RWPE1 (cell line): ENCODE data around the gene VGF.
A peak's percentile ranks its signal among the peaks of the same experiment; 100 is the strongest.

Experiments
- CTCF ChIA-PET: fragments of 350-600 bp; sonication (Branson Sonifier 250); formaldehyde crosslinking; extraction: SDS; loops from one replicate; lab custom pipeline; 2021; lab: Yijun Ruan, JAX
- POLR2A ChIA-PET: fragments of 400-600 bp; formaldehyde crosslinking; extraction: SDS; loops from one replicate; lab custom pipeline; 2020; ENCODE audit warnings: antibody characterized with exemption; ENCODE audit not compliant: low non-redundant PET; lab: Yijun Ruan, JAX
- DNase-seq: peaks from one replicate; pipeline ENCODE4 v3.0.0; 2012; ENCODE audit warnings: low spot score
- H3K27ac ChIP-seq: fragments of 450-650 bp; 2 replicates; pipeline ENCODE4 v1.5.1; 2017
- CTCF ChIP-seq: fragments of 450-650 bp; conservative IDR thresholded peaks from 2 replicates; pipeline ENCODE4 v1.5.1; 2017; ENCODE audit warnings: low read depth, mild to moderate bottlenecking

VGF gene

GRCh38 chr7:101165075-101165957 is at the start of gene VGF:
Gene VGF, minus strand, starts transcription at chr7:101165569. Its CDS starts 726 bp downstream, at chr7:101164843.
- DNase-seq, result peak; percentile 95
- ChIA-PET CTCF (interaction anchor here (1.2 to 2.0 kb wide), 3 partner anchors 21 to 27 kb away, joined by 6 to 10 read pairs (median 7); no protein-coding TSS in a partner anchor), POLR2A (interaction anchor here (0.5 kb wide), 1 partner anchor 41 kb away, joined by 7 read pairs; no protein-coding TSS in a partner anchor)
- peak within 1 kb of the TSS; percentile 86 for H3K27ac ChIP-seq
- TF ChIP-seq CTCF, result no peak

DNA sequence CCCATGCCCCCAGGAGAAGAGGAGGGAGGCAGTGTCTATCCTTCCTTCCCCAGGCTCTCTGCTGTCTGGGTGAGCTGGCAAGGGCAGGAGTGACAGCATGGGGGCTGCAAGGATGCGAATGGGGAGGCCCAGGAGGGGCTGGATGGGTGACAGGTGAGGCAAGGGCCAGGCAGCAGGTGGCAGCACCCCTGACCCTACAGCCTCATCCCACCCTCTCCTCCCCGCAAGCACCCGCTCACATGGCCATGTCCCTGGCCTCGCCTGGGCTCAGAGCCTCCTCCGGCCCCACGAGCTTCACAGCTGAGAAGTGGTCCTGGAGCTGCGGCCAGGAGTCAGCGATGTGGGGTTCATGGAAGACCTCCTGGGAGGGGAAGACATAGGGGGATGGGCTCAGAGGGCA is 46.6 kb upstream of the VGF start:
- ChIA-PET POLR2A (no interaction called here), CTCF (no interaction called here)
- H3K27ac ChIP-seq, result no peak overlapping the region
- TF ChIP-seq CTCF, result no peak
- DNase-seq, result no peak

GRCh38 chr7:101211501-101211900 is 46.1 kb upstream of the VGF start:
- H3K27ac ChIP-seq, result no peak overlapping the region
- TF ChIP-seq CTCF, result no peak
- CTCF ChIA-PET, result interaction anchor here (0.6 kb wide), 1 partner anchor 19 kb away, joined by 3 read pairs; no protein-coding TSS in a partner anchor
- POLR2A ChIA-PET, result no interaction called here
- no peak for DNase-seq

GRCh38 chr7:101210143-101210542 is 44.8 kb upstream of the VGF start:
- ChIA-PET CTCF (no interaction called here), POLR2A (no interaction called here)
- no peak for TF ChIP-seq CTCF
- H3K27ac ChIP-seq, result peak overlapping the region; percentile 53; the same call in 1 of the 2 replicates
- DNase-seq, result no peak

- no peak for TF ChIP-seq CTCF
- CTCF ChIA-PET, result no interaction called here
- H3K27ac ChIP-seq, result peak overlapping the region; percentile 53
- POLR2A ChIA-PET, result no interaction called here
- DNase-seq, result no peak
Measured at GRCh38 chr7:101208794-101209193, 43.4 kb upstream of the VGF start.

DNA sequence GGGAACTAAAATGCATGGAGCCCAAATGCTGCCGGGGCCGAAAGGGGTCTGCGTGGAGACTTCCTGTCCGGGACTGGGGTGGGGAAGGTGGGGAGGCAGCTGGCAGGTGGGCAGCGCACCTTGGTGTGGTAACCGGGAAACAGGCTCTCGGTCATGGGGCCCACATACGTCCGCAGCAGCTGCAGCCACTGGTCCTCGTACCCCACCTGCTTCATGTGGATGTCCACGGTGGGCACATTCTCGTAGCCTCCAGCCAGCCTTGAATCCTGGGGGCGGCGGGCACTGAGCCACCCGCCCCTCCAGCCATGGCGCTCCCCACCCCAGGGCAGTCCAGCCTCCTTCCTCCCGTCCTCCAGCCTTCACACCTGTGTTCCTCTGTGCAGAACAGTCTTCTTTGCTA is 42.1 kb upstream of the VGF start:
- ChIA-PET CTCF (no interaction called here), POLR2A (no interaction called here)
- DNase-seq, result no peak
- H3K27ac ChIP-seq, result peak overlapping the region; percentile 53
- no peak for TF ChIP-seq CTCF
